BLaER1 (cell line): ENCODE data around the gene UHRF1.
A peak's percentile ranks its signal among the peaks of the same experiment; 100 is the strongest.

Source experiments
- H3K27ac ChIP-seq: shearing (Covaris generic); formaldehyde crosslinking; 2 replicates; pipeline ENCODE4 v1.8.1; 2022
- H3K27me3 ChIP-seq: shearing (Covaris generic); formaldehyde crosslinking; 2 replicates; pipeline ENCODE4 v1.8.1; 2022
- H3K36me3 ChIP-seq: shearing (Covaris generic); formaldehyde crosslinking; 2 replicates; pipeline ENCODE4 v1.8.1; 2022
- H3K4me1 ChIP-seq: shearing (Covaris generic); formaldehyde crosslinking; 2 replicates; pipeline ENCODE4 v1.8.1; 2022
- H3K4me2 ChIP-seq: shearing (Covaris generic); formaldehyde crosslinking; 2 replicates; pipeline ENCODE4 v1.8.1; 2022
- H3K4me3 ChIP-seq: shearing (Covaris generic); formaldehyde crosslinking; 2 replicates; pipeline ENCODE4 v1.8.1; 2022
- H3K9ac ChIP-seq: shearing (Covaris generic); formaldehyde crosslinking; 2 replicates; pipeline ENCODE4 v1.8.1; 2022
- H3K9me3 ChIP-seq: shearing (Covaris generic); formaldehyde crosslinking; 2 replicates; pipeline ENCODE4 v1.8.1; 2022
- H4K20me1 ChIP-seq: shearing (Covaris generic); formaldehyde crosslinking; 2 replicates; pipeline ENCODE4 v1.8.1; 2022
- Cebpa-rat ChIP-seq: shearing (Covaris generic); IDR thresholded peaks from 2 replicates; pipeline ENCODE4 v1.8.1; 2022

UHRF1 gene

GRCh38 chr19:4955274-4955673, 46.0 kb downstream of the UHRF1 start:
- H3K4me2 ChIP-seq: no peak overlapping the region
- H3K27me3 ChIP-seq: no peaks in the 10 kb centered on the region
- H3K27ac ChIP-seq: no peak overlapping the region; the same call in 1 of the 2 replicates
- peaks cover 100% of the 10 kb centered on the region for H4K20me1 ChIP-seq
- H3K36me3 ChIP-seq: peaks cover 100% of the 10 kb centered on the region
- peaks cover 28% of the 10 kb centered on the region for H3K4me1 ChIP-seq
- no peaks in the 10 kb centered on the region for H3K9me3 ChIP-seq
- no peak overlapping the region for H3K9ac ChIP-seq
- no peak for TF ChIP-seq Cebpa-rat
- no peak overlapping the region for H3K4me3 ChIP-seq

GRCh38 chr19:4957981-4958380, 48.7 kb downstream of the UHRF1 start:
- TF ChIP-seq Cebpa-rat: no peak

GRCh38 chr19:4962085-4962619, 52.9 kb downstream of the UHRF1 start:
- Histone ChIP-seq H3K9me3 (no peaks in the 10 kb centered on the region), H3K4me1 (peaks cover 55% of the 10 kb centered on the region), H3K27me3 (no peaks in the 10 kb centered on the region), H3K9ac (no peak overlapping the region), H3K4me3 (no peak overlapping the region), H3K4me2 (no peak overlapping the region), H3K27ac (no peak overlapping the region), H4K20me1 (peaks cover 89% of the 10 kb centered on the region), H3K36me3 (peaks cover 74% of the 10 kb centered on the region)
- TF ChIP-seq Cebpa-rat: no peak

More at GRCh38 chr19:4957981-4958380, 48.7 kb downstream of the UHRF1 start:
- Histone ChIP-seq H3K4me1 (peaks cover 28% of the 10 kb centered on the region), H3K9me3 (no peaks in the 10 kb centered on the region), H3K36me3 (peaks cover 92% of the 10 kb centered on the region), H3K4me2 (no peak overlapping the region; the same call in 1 of the 2 replicates), H3K27me3 (no peaks in the 10 kb centered on the region), H3K4me3 (no peak overlapping the region), H4K20me1 (peaks cover 89% of the 10 kb centered on the region), H3K27ac (peak overlapping the region; percentile 41; the same call in 1 of the 2 replicates), H3K9ac (0 out of 2 replicates have a peak overlapping the region, but pooled peaks have one; percentile 29)

GRCh38 chr19:4965061-4965460, 55.8 kb downstream of the UHRF1 start:
- Histone ChIP-seq H3K27me3 (peaks cover 3% of the 10 kb centered on the region; the same call in 1 of the 2 replicates), H3K9me3 (no peaks in the 10 kb centered on the region), H3K4me1 (peaks cover 48% of the 10 kb centered on the region), H3K36me3 (peaks cover 45% of the 10 kb centered on the region), H3K4me3 (no peak overlapping the region), H4K20me1 (peaks cover 78% of the 10 kb centered on the region), H3K27ac (no peak overlapping the region), H3K9ac (no peak overlapping the region), H3K4me2 (no peak overlapping the region)
- TF ChIP-seq Cebpa-rat: no peak

- no peaks in the 10 kb centered on the region for H3K9me3 ChIP-seq
- peaks cover 61% of the 10 kb centered on the region for H3K4me1 ChIP-seq
- no peak overlapping the region for H3K4me3 ChIP-seq
- H3K27me3 ChIP-seq: peaks cover 5% of the 10 kb centered on the region; the same call in 1 of the 2 replicates
- peaks cover 88% of the 10 kb centered on the region for H4K20me1 ChIP-seq
- peaks cover 35% of the 10 kb centered on the region for H3K36me3 ChIP-seq
- no peak for TF ChIP-seq Cebpa-rat
- H3K27ac ChIP-seq: peak overlapping the region; percentile 47
- H3K4me2 ChIP-seq: peak overlapping the region; percentile 78
- peak overlapping the region; percentile 52; the same call in 1 of the 2 replicates for H3K9ac ChIP-seq
Measured at GRCh38 chr19:4966591-4966990, 57.3 kb downstream of the UHRF1 start.

GRCh38 chr19:4967738-4968461, 58.6 kb downstream of the UHRF1 start:
- no peak for TF ChIP-seq Cebpa-rat
- Histone ChIP-seq H3K9ac (no peak overlapping the region), H3K4me2 (peak overlapping the region; percentile 78), H3K4me1 (peaks cover 74% of the 10 kb centered on the region), H3K27me3 (peaks cover 5% of the 10 kb centered on the region; the same call in 1 of the 2 replicates), H3K27ac (no peak overlapping the region), H3K9me3 (no peaks in the 10 kb centered on the region), H4K20me1 (peaks cover 89% of the 10 kb centered on the region), H3K36me3 (peaks cover 30% of the 10 kb centered on the region), H3K4me3 (peak overlapping the region; percentile 53)

- H3K4me2 ChIP-seq: peak within 1 kb of the TSS; percentile 100
- H3K9ac ChIP-seq: peak within 1 kb of the TSS; percentile 83
- H3K36me3 ChIP-seq: peaks cover 23% of the 10 kb centered on the region
- H3K9me3 ChIP-seq: no peaks in the 10 kb centered on the region
- peak within 1 kb of the TSS; percentile 78 for H3K4me3 ChIP-seq
- peak within 1 kb of the TSS; percentile 77 for H3K27ac ChIP-seq
- peaks cover 89% of the 10 kb centered on the region for H4K20me1 ChIP-seq
- no peak for TF ChIP-seq Cebpa-rat
- H3K4me1 ChIP-seq: peaks cover 82% of the 10 kb centered on the region
- H3K27me3 ChIP-seq: peaks cover 5% of the 10 kb centered on the region; the same call in 1 of the 2 replicates
Measured at GRCh38 chr19:4968462-4969291, 59.4 kb downstream of the UHRF1 start, which contains the start of gene KDM4B. Gene KDM4B (plus strand): TSS chr19:4969113. CDS start chr19:5032891, 63,778 bp downstream.

- TF ChIP-seq Cebpa-rat: no peak
- Histone ChIP-seq H3K27me3 (peaks cover 5% of the 10 kb centered on the region; the same call in 1 of the 2 replicates), H3K4me3 (peak overlapping the region; percentile 78), H3K9ac (peak overlapping the region; percentile 83), H3K36me3 (peaks cover 17% of the 10 kb centered on the region), H3K27ac (peak overlapping the region; percentile 77), H4K20me1 (peaks cover 89% of the 10 kb centered on the region), H3K4me1 (peaks cover 89% of the 10 kb centered on the region), H3K9me3 (no peaks in the 10 kb centered on the region), H3K4me2 (peak overlapping the region; percentile 100)
Measured at GRCh38 chr19:4969292-4969771, 60.0 kb downstream of the UHRF1 start.

GRCh38 chr19:4969772-4970531, 60.7 kb downstream of the UHRF1 start:
- Histone ChIP-seq H4K20me1 (peaks cover 89% of the 10 kb centered on the region), H3K27me3 (peaks cover 5% of the 10 kb centered on the region; the same call in 1 of the 2 replicates), H3K4me3 (peak overlapping the region; percentile 78), H3K9me3 (no peaks in the 10 kb centered on the region), H3K27ac (peak overlapping the region; percentile 77), H3K9ac (peak overlapping the region; percentile 83), H3K4me2 (peak overlapping the region; percentile 100), H3K4me1 (peaks cover 89% of the 10 kb centered on the region), H3K36me3 (peaks cover 10% of the 10 kb centered on the region)
- no peak for TF ChIP-seq Cebpa-rat
